ENCODE data around the gene AOC3. TPM values are rescaled to one million over a fixed set of nuclear protein-coding genes. Genes with fewer than 3 reads are reported as not detected.
"Not testable (repeated sequence)": the region's sequence is repeated elsewhere in the genome, so short reads cannot be mapped to it uniquely, and the experiment has no call there.

Gene AOC3
- total RNA-seq, 4 donors from 2014 or later, result 2.2 to 7.2 (median 4.2) TPM

GRCh38 chr17:42849451-42850181, 1.4 kb upstream of the AOC3 start:
- peaks cover 0 to 14% (median 0%) of the 10 kb centered on the region in 3 donors for H3K27me3 ChIP-seq
- in situ Hi-C loops (cut with MboI; ENCODE audit: low sequenced_read_pairs in 4 of 4) (loop anchor here in 1 of 4 donors (10.0 kb wide), 1 partner anchor 75 kb away; no protein-coding TSS in a partner anchor), intact Hi-C loops (cut with DNase I; ENCODE audit: low total_unique reads) (no loop called here)
- no peaks in the 10 kb centered on the region for H3K9me3 ChIP-seq
- TF ChIP-seq POLR2A (IDR thresholded peaks at IDR 0.05) (no peak), CTCF (IDR thresholded peaks at IDR 0.05 in 4 of 5, conservative IDR thresholded peaks at IDR 0.05 in 1 of 5) (no peak)
- no peak overlapping the region for H3K4me3 ChIP-seq
- DNase-seq (no peak), ATAC-seq (no peak)
- H3K27ac ChIP-seq, result no peak overlapping the region
- peaks cover 0 to 6% of the 10 kb centered on the region in 2 donors for H3K4me1 ChIP-seq
- peaks cover 0 to 11% of the 10 kb centered on the region in 2 donors for H3K36me3 ChIP-seq

GRCh38 chr17:42851371-42852240, 607 bp downstream of the AOC3 start:
- ATAC-seq; in situ Hi-C loops (cut with MboI; ENCODE audit: low sequenced_read_pairs in 4 of 4); intact Hi-C loops (cut with DNase I; ENCODE audit: low total_unique reads); H3K9me3 ChIP-seq; H3K4me1 ChIP-seq; DNase-seq; H3K36me3 ChIP-seq: not testable (repeated sequence)
- Histone ChIP-seq H3K27ac (peak overlapping the region in 3 of 4 donors; percentile 64 to 72 (median 64)), H3K27me3 (peaks cover 0 to 14% (median 0%) of the 10 kb centered on the region in 3 donors), H3K4me3 (peak overlapping the region in 3 of 4 donors; percentile 26 to 45 (median 43))

GRCh38 chr17:42852351-42852750, 1.4 kb downstream of the AOC3 start:
- in situ Hi-C loops (cut with MboI; ENCODE audit: low sequenced_read_pairs in 4 of 4), result no loop called here
- H3K4me3 ChIP-seq, result peak overlapping the region in 3 of 4 donors; percentile 15 to 45 (median 26)
- TF ChIP-seq CTCF (IDR thresholded peaks at IDR 0.05 in 4 of 5, conservative IDR thresholded peaks at IDR 0.05 in 1 of 5), result no peak
- no peak for TF ChIP-seq POLR2A (IDR thresholded peaks at IDR 0.05)
- peaks cover 0 to 14% (median 0%) of the 10 kb centered on the region in 3 donors for H3K27me3 ChIP-seq
- H3K27ac ChIP-seq, result peak overlapping the region; percentile 56 to 64 (median 62)
- peaks cover 0 to 6% of the 10 kb centered on the region in 2 donors for H3K4me1 ChIP-seq
- no peaks in the 10 kb centered on the region for H3K36me3 ChIP-seq
- intact Hi-C loops (cut with DNase I; ENCODE audit: low total_unique reads), result no loop called here
- DNase-seq (no peak), ATAC-seq (no peak)
- H3K9me3 ChIP-seq, result no peaks in the 10 kb centered on the region

GRCh38 chr17:42853004-42853403, 2.0 kb downstream of the AOC3 start:
- ATAC-seq (peak in 1 of 2 donors; percentile 20), DNase-seq (no peak)
- no peaks in the 10 kb centered on the region for H3K36me3 ChIP-seq
- TF ChIP-seq CTCF (IDR thresholded peaks at IDR 0.05 in 4 of 5, conservative IDR thresholded peaks at IDR 0.05 in 1 of 5) (no peak), POLR2A (IDR thresholded peaks at IDR 0.05) (no peak)
- no peaks in the 10 kb centered on the region for H3K9me3 ChIP-seq
- H3K4me1 ChIP-seq, result peaks cover 0 to 6% of the 10 kb centered on the region in 2 donors
- H3K27ac ChIP-seq, result peak overlapping the region; percentile 56 to 64 (median 62)
- H3K27me3 ChIP-seq, result peaks cover 0 to 14% (median 0%) of the 10 kb centered on the region in 3 donors
- in situ Hi-C loops (cut with MboI; ENCODE audit: low sequenced_read_pairs in 4 of 4), result no loop called here
- intact Hi-C loops (cut with DNase I; ENCODE audit: low total_unique reads), result no loop called here
- peak overlapping the region; percentile 15 to 45 (median 24) for H3K4me3 ChIP-seq

GRCh38 chr17:42853597-42853967, 2.6 kb downstream of the AOC3 start:
- peaks cover 0 to 6% of the 10 kb centered on the region in 2 donors for H3K4me1 ChIP-seq
- H3K4me3 ChIP-seq, result peak overlapping the region; percentile 15 to 45 (median 24)
- TF ChIP-seq CTCF (IDR thresholded peaks at IDR 0.05 in 4 of 5, conservative IDR thresholded peaks at IDR 0.05 in 1 of 5), result no peak
- no peak for TF ChIP-seq POLR2A (IDR thresholded peaks at IDR 0.05)
- in situ Hi-C loops (cut with MboI; ENCODE audit: low sequenced_read_pairs in 4 of 4) (no loop called here), intact Hi-C loops (cut with DNase I; ENCODE audit: low total_unique reads) (no loop called here)
- ATAC-seq (no peak), DNase-seq (no peak)
- peaks cover 0 to 14% (median 0%) of the 10 kb centered on the region in 3 donors for H3K27me3 ChIP-seq
- no peaks in the 10 kb centered on the region for H3K9me3 ChIP-seq
- peak overlapping the region in 2 of 4 donors; percentile 64 for H3K27ac ChIP-seq
- no peaks in the 10 kb centered on the region for H3K36me3 ChIP-seq
